ENCODE measurements around the gene SLC24A5. TPM values are rescaled to one million over a fixed set of nuclear protein-coding genes. Genes with fewer than 3 reads are reported as not detected.

SLC24A5 gene
- total RNA-seq, 5 donors from 2014 or later (not counting 1 experiment from before 2014, with no cell fraction given): not detected

- H3K36me3 ChIP-seq (ENCODE audit: control insufficient read depth in 2 of 2, extremely low read depth in 1 of 2, insufficient read depth in 1 of 2, low read length in 1 of 2): no peaks in the 10 kb centered on the region
- Mint-ChIP-seq H3K36me3 (no peaks in the 10 kb centered on the region), H3K4me3 (no peak overlapping the region), H3K27ac (no peak overlapping the region), H3K9me3 (no peaks in the 10 kb centered on the region), H3K4me1 (no peaks in the 10 kb centered on the region), H3K27me3 (peaks cover 0 to 13% of the 10 kb centered on the region in 2 donors)
- no peak overlapping the region for H3K27ac ChIP-seq (ENCODE audit: low read length)
- no peak for DNase-seq
- ATAC-seq (replicated peaks in 1 of 4): no peak
- ChIA-PET POLR2A (no interaction called here), CTCF (no interaction called here)
- peaks cover 0 to 3% of the 10 kb centered on the region in 2 experiments for H3K27me3 ChIP-seq (replicated peaks in 1 of 2; ENCODE audit: control insufficient read depth in 2 of 2, extremely low read depth in 1 of 2, insufficient read depth in 2 of 2, low read length in 1 of 2)
- H3K9me3 ChIP-seq: no peaks in the 10 kb centered on the region
- no CpG with 5 or more reads among the region's 6 CpGs for WGBS (ENCODE audit: insufficient coverage)
- no peaks in the 10 kb centered on the region for H3K4me1 ChIP-seq (ENCODE audit: control insufficient read depth in 1 of 2, extremely low read depth in 1 of 2, insufficient read depth in 2 of 2, low read length in 2 of 2)
- no peak overlapping the region for H3K4me3 ChIP-seq (ENCODE audit: control insufficient read depth in 1 of 2, extremely low read depth in 1 of 2, low read length in 1 of 2)
Observed at GRCh38 chr15:48126667-48127355, 6.0 kb downstream of the SLC24A5 start.

DNA sequence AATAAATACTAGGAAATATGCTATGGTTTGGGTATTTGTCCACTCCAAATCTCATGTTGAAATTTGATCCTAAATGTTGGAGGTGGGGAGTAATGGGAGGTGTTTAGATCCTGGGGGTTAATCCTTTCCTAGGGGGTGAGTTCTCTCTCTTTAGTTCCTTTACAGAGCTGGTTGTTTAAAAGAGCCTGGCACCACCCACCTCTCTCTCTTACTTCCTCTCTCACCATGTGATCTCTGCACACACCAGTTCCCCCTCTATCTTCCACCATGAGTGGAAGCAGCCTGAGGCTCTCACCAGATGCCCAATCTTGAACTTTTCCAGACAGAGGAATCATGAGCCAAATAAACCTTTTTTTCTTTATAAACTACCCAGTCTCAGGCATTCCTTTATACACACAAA is 10.5 kb downstream of the SLC24A5 start:
- Mint-ChIP-seq H3K27me3 (peaks cover 0 to 9% of the 10 kb centered on the region in 2 donors), H3K27ac (no peak overlapping the region), H3K4me1 (no peaks in the 10 kb centered on the region), H3K9me3 (no peaks in the 10 kb centered on the region), H3K36me3 (no peaks in the 10 kb centered on the region), H3K4me3 (no peak overlapping the region)
- DNase-seq (no peak), ATAC-seq (replicated peaks in 1 of 4) (no peak)
- Histone ChIP-seq H3K27ac (ENCODE audit: low read length) (no peak overlapping the region), H3K9me3 (no peaks in the 10 kb centered on the region), H3K4me1 (ENCODE audit: control insufficient read depth in 1 of 2, extremely low read depth in 1 of 2, insufficient read depth in 2 of 2, low read length in 2 of 2) (no peaks in the 10 kb centered on the region), H3K27me3 (replicated peaks in 1 of 2; ENCODE audit: control insufficient read depth in 2 of 2, extremely low read depth in 1 of 2, insufficient read depth in 2 of 2, low read length in 1 of 2) (peaks cover 0 to 3% of the 10 kb centered on the region in 2 experiments), H3K4me3 (ENCODE audit: control insufficient read depth in 1 of 2, extremely low read depth in 1 of 2, low read length in 1 of 2) (no peak overlapping the region), H3K36me3 (ENCODE audit: control insufficient read depth in 2 of 2, extremely low read depth in 1 of 2, insufficient read depth in 1 of 2, low read length in 1 of 2) (no peaks in the 10 kb centered on the region)
- POLR2A ChIA-PET: no interaction called here
- CTCF ChIA-PET: no interaction called here

DNA sequence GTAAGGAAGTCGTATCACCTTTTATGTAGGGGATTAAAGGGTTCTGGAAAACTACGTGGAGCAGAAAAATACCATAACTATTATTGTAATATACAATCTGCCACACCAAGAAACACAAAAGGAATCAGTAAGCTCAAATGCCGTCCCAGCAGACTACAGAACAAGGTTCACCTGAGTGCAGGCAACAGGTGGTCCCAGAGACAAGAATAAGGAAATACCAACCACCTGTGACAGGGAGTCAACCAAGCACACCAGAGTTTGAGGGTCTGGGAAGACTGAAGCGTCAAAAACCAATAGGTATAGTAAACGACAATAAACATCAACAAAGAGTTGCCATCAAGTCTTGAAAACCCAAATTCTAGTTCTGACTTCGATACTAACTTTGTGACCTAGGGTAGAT is 12.1 kb downstream of the SLC24A5 start:
- no peak for ATAC-seq (replicated peaks in 1 of 4)
- no peaks in the 10 kb centered on the region for H3K4me1 Mint-ChIP-seq
- H3K4me3 Mint-ChIP-seq: no peak overlapping the region
- H3K27me3 ChIP-seq (replicated peaks in 1 of 2; ENCODE audit: control insufficient read depth in 2 of 2, extremely low read depth in 1 of 2, insufficient read depth in 2 of 2, low read length in 1 of 2): no peaks in the 10 kb centered on the region
- no peak overlapping the region for H3K27ac Mint-ChIP-seq
- no CpG with 5 or more reads among the region's 6 CpGs for WGBS (ENCODE audit: insufficient coverage)
- ChIA-PET CTCF (no interaction called here), POLR2A (interaction anchor here (0.5 to 1.0 kb wide), 2 partner anchors 29 to 505 kb away, joined by 3 read pairs; no protein-coding TSS in a partner anchor)
- H3K4me1 ChIP-seq (ENCODE audit: control insufficient read depth in 1 of 2, extremely low read depth in 1 of 2, insufficient read depth in 2 of 2, low read length in 2 of 2): no peaks in the 10 kb centered on the region
- no peaks in the 10 kb centered on the region for H3K36me3 ChIP-seq (ENCODE audit: control insufficient read depth in 2 of 2, extremely low read depth in 1 of 2, insufficient read depth in 1 of 2, low read length in 1 of 2)
- peaks cover 0 to 9% of the 10 kb centered on the region in 2 donors for H3K27me3 Mint-ChIP-seq
- no peak overlapping the region for H3K27ac ChIP-seq (ENCODE audit: low read length)
- no peak overlapping the region for H3K4me3 ChIP-seq (ENCODE audit: control insufficient read depth in 1 of 2, extremely low read depth in 1 of 2, low read length in 1 of 2)
- H3K36me3 Mint-ChIP-seq: no peaks in the 10 kb centered on the region
- DNase-seq: no peak
- no peaks in the 10 kb centered on the region for H3K9me3 ChIP-seq
- no peaks in the 10 kb centered on the region for H3K9me3 Mint-ChIP-seq

DNA sequence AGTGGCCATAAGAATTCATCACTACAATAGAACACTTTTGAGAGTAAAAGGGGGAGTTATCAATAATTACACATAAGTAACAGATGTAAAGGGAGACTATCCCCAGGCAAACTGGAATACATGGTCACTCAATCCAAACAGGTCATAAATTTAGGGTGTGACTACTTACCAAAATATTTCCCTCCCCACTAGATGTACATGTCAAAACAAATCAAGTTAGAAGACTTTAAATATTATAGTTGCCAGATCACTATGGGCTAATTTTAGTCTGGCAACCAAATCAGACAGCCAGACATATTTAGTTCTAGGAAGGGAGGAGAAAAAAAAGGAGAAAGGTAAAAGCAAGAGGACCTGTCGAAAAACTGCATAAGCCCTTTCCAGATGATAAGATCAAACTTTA is 23.1 kb downstream of the SLC24A5 start:
- H3K27ac Mint-ChIP-seq: no peak overlapping the region
- Histone ChIP-seq H3K4me3 (ENCODE audit: control insufficient read depth in 1 of 2, extremely low read depth in 1 of 2, low read length in 1 of 2) (no peak overlapping the region), H3K9me3 (no peaks in the 10 kb centered on the region), H3K4me1 (ENCODE audit: control insufficient read depth in 1 of 2, extremely low read depth in 1 of 2, insufficient read depth in 2 of 2, low read length in 2 of 2) (no peaks in the 10 kb centered on the region), H3K27ac (ENCODE audit: low read length) (no peak overlapping the region), H3K36me3 (ENCODE audit: control insufficient read depth in 2 of 2, extremely low read depth in 1 of 2, insufficient read depth in 1 of 2, low read length in 1 of 2) (no peaks in the 10 kb centered on the region), H3K27me3 (replicated peaks in 1 of 2; ENCODE audit: control insufficient read depth in 2 of 2, extremely low read depth in 1 of 2, insufficient read depth in 2 of 2, low read length in 1 of 2) (no peaks in the 10 kb centered on the region)
- ChIA-PET POLR2A (no interaction called here), CTCF (no interaction called here)
- no peaks in the 10 kb centered on the region for H3K27me3 Mint-ChIP-seq
- no peaks in the 10 kb centered on the region for H3K4me1 Mint-ChIP-seq
- DNase-seq: no peak
- ATAC-seq (replicated peaks in 1 of 4): no peak
- no peak overlapping the region for H3K4me3 Mint-ChIP-seq
- WGBS (ENCODE audit: insufficient coverage): no CpG with 5 or more reads among the region's 1 CpG
- H3K36me3 Mint-ChIP-seq: peaks cover 10% of the 10 kb centered on the region
- no peaks in the 10 kb centered on the region for H3K9me3 Mint-ChIP-seq

DNA sequence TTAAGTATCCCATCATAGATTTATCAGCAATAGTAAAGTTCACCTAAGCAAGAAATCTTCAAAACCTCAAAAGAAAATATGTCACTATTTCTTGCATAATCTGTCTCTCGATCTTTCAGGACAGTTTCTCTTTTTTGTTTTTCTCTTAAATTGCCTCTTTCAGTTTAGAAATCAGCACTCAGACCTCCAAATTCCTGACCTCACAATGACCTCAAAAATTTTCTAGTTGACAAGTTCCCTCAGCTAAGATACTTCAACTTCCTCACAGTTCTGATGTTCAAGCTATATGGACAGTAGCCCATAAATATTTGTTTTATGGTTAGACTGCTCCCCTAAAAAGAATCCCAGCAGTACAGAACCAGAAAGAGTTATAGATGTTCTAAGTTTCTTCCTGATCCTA is 24.1 kb downstream of the SLC24A5 start:
- Mint-ChIP-seq H3K9me3 (no peaks in the 10 kb centered on the region), H3K36me3 (peaks cover 16% of the 10 kb centered on the region), H3K4me3 (no peak overlapping the region), H3K27ac (no peak overlapping the region), H3K27me3 (no peaks in the 10 kb centered on the region), H3K4me1 (no peaks in the 10 kb centered on the region)
- Histone ChIP-seq H3K27ac (ENCODE audit: low read length) (no peak overlapping the region), H3K27me3 (replicated peaks in 1 of 2; ENCODE audit: control insufficient read depth in 2 of 2, extremely low read depth in 1 of 2, insufficient read depth in 2 of 2, low read length in 1 of 2) (no peaks in the 10 kb centered on the region), H3K4me1 (ENCODE audit: control insufficient read depth in 1 of 2, extremely low read depth in 1 of 2, insufficient read depth in 2 of 2, low read length in 2 of 2) (no peaks in the 10 kb centered on the region), H3K9me3 (no peaks in the 10 kb centered on the region), H3K36me3 (ENCODE audit: control insufficient read depth in 2 of 2, extremely low read depth in 1 of 2, insufficient read depth in 1 of 2, low read length in 1 of 2) (peaks cover 0 to 3% of the 10 kb centered on the region in 2 donors), H3K4me3 (ENCODE audit: control insufficient read depth in 1 of 2, extremely low read depth in 1 of 2, low read length in 1 of 2) (no peak overlapping the region)
- POLR2A ChIA-PET: no interaction called here
- no peak for DNase-seq
- CTCF ChIA-PET: no interaction called here
- ATAC-seq (replicated peaks in 1 of 4): no peak
- 43% methylated on average over 1 of the region's 1 CpG for WGBS (ENCODE audit: insufficient coverage)

GRCh38 chr15:48145923-48146322 is 25.1 kb downstream of the SLC24A5 start:
- no peak overlapping the region for H3K4me3 ChIP-seq (ENCODE audit: control insufficient read depth in 1 of 2, extremely low read depth in 1 of 2, low read length in 1 of 2)
- Mint-ChIP-seq H3K9me3 (no peaks in the 10 kb centered on the region), H3K4me1 (no peaks in the 10 kb centered on the region), H3K27me3 (no peaks in the 10 kb centered on the region), H3K27ac (no peak overlapping the region), H3K4me3 (no peak overlapping the region), H3K36me3 (peaks cover 16% of the 10 kb centered on the region)
- ATAC-seq (replicated peaks in 1 of 4) (no peak), DNase-seq (no peak)
- H3K9me3 ChIP-seq: no peaks in the 10 kb centered on the region
- H3K27ac ChIP-seq (ENCODE audit: low read length): no peak overlapping the region
- H3K36me3 ChIP-seq (ENCODE audit: control insufficient read depth in 2 of 2, extremely low read depth in 1 of 2, insufficient read depth in 1 of 2, low read length in 1 of 2): peaks cover 0 to 3% of the 10 kb centered on the region in 2 donors
- CTCF ChIA-PET: no interaction called here
- no peaks in the 10 kb centered on the region for H3K4me1 ChIP-seq (ENCODE audit: control insufficient read depth in 1 of 2, extremely low read depth in 1 of 2, insufficient read depth in 2 of 2, low read length in 2 of 2)
- POLR2A ChIA-PET: no interaction called here
- H3K27me3 ChIP-seq (replicated peaks in 1 of 2; ENCODE audit: control insufficient read depth in 2 of 2, extremely low read depth in 1 of 2, insufficient read depth in 2 of 2, low read length in 1 of 2): no peaks in the 10 kb centered on the region

GRCh38 chr15:48147358-48147757 is 26.6 kb downstream of the SLC24A5 start:
- H3K36me3 Mint-ChIP-seq: peaks cover 21% of the 10 kb centered on the region
- H3K27me3 ChIP-seq (replicated peaks in 1 of 2; ENCODE audit: control insufficient read depth in 2 of 2, extremely low read depth in 1 of 2, insufficient read depth in 2 of 2, low read length in 1 of 2): no peaks in the 10 kb centered on the region
- no peak for ATAC-seq (replicated peaks in 1 of 4)
- no peaks in the 10 kb centered on the region for H3K4me1 Mint-ChIP-seq
- H3K27me3 Mint-ChIP-seq: no peaks in the 10 kb centered on the region
- H3K4me3 ChIP-seq (ENCODE audit: control insufficient read depth in 1 of 2, extremely low read depth in 1 of 2, low read length in 1 of 2): no peak overlapping the region
- no peak overlapping the region for H3K4me3 Mint-ChIP-seq
- no peaks in the 10 kb centered on the region for H3K9me3 ChIP-seq
- CTCF ChIA-PET: no interaction called here
- no peak overlapping the region for H3K27ac ChIP-seq (ENCODE audit: low read length)
- H3K27ac Mint-ChIP-seq: no peak overlapping the region
- POLR2A ChIA-PET: no interaction called here
- DNase-seq: no peak
- peaks cover 0 to 7% of the 10 kb centered on the region in 2 donors for H3K36me3 ChIP-seq (ENCODE audit: control insufficient read depth in 2 of 2, extremely low read depth in 1 of 2, insufficient read depth in 1 of 2, low read length in 1 of 2)
- H3K9me3 Mint-ChIP-seq: no peaks in the 10 kb centered on the region
- no peaks in the 10 kb centered on the region for H3K4me1 ChIP-seq (ENCODE audit: control insufficient read depth in 1 of 2, extremely low read depth in 1 of 2, insufficient read depth in 2 of 2, low read length in 2 of 2)

Measured in T-cell (primary cell).